ENCODE data around the gene UNC5C.

GRCh38 chr4:95363966-95364365 lies 184.8 kb downstream of the UNC5C start:
- TF ChIP-seq, protein P1, sequence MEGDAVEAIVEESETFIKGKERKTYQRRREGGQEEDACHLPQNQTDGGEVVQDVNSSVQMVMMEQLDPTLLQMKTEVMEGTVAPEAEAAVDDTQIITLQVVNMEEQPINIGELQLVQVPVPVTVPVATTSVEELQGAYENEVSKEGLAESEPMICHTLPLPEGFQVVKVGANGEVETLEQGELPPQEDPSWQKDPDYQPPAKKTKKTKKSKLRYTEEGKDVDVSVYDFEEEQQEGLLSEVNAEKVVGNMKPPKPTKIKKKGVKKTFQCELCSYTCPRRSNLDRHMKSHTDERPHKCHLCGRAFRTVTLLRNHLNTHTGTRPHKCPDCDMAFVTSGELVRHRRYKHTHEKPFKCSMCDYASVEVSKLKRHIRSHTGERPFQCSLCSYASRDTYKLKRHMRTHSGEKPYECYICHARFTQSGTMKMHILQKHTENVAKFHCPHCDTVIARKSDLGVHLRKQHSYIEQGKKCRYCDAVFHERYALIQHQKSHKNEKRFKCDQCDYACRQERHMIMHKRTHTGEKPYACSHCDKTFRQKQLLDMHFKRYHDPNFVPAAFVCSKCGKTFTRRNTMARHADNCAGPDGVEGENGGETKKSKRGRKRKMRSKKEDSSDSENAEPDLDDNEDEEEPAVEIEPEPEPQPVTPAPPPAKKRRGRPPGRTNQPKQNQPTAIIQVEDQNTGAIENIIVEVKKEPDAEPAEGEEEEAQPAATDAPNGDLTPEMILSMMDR (optimal IDR thresholded peaks at IDR 0.05 in 1 of 3, IDR thresholded peaks at IDR 0.05 in 1 of 3, conservative IDR thresholded peaks at IDR 0.05 in 1 of 3; ENCODE audit: extremely low read depth in 1 of 3, insufficient read depth in 2 of 3, low read length in 3 of 3): no peak
- no peak for TF ChIP-seq EZH2 (IDR thresholded peaks at IDR 0.05; ENCODE audit: low read length)

All from keratinocyte (primary cell).